Trophoblast cell (in vitro differentiated cells and primary cell): ENCODE results near the gene CNOT6.

Experiments used
- DNase-seq, 2 donors: peaks; one replicate each; pipeline ENCODE4 v3.0.0-alpha.2; 2016
- H2AFZ ChIP-seq: 2 replicates; pipeline ENCODE4 v1.6.1; 2013; ENCODE audit warnings: low read length, moderate library complexity, mild to moderate bottlenecking; ENCODE audit not compliant: insufficient read depth, poor library complexity
- H2AK5ac ChIP-seq: 2 replicates; pipeline ENCODE4 v1.6.1; 2013; ENCODE audit warnings: mild to moderate bottlenecking, low read length
- H2BK120ac ChIP-seq: 2 replicates; pipeline ENCODE4 v1.6.1; 2013; ENCODE audit warnings: low read length, mild to moderate bottlenecking, moderate library complexity; ENCODE audit not compliant: insufficient read depth, poor library complexity
- H2BK12ac ChIP-seq: 2 replicates; pipeline ENCODE4 v1.6.1; 2013; ENCODE audit warnings: mild to moderate bottlenecking, low read length, moderate library complexity
- H2BK5ac ChIP-seq: 2 replicates; pipeline ENCODE4 v1.6.1; 2013; ENCODE audit warnings: low read length, low read depth, moderate library complexity, mild to moderate bottlenecking; ENCODE audit not compliant: poor library complexity
- H3K14ac ChIP-seq: 2 replicates; pipeline ENCODE4 v1.6.1; 2013; ENCODE audit warnings: mild to moderate bottlenecking, low read length
- H3K18ac ChIP-seq: 2 replicates; pipeline ENCODE4 v1.6.1; 2013; ENCODE audit warnings: mild to moderate bottlenecking, low read length
- H3K23ac ChIP-seq: 2 replicates; pipeline ENCODE4 v1.6.1; 2013; ENCODE audit warnings: low read length
- H3K27ac ChIP-seq: 2 replicates; pipeline ENCODE4 v1.5.1; 2013; ENCODE audit warnings: low read depth, mild to moderate bottlenecking, inconsistent platforms, low read length, moderate library complexity
- H3K27me3 ChIP-seq: 2 replicates; pipeline ENCODE4 v1.6.1; 2013; ENCODE audit warnings: inconsistent platforms, mild to moderate bottlenecking, low read length, moderate library complexity; ENCODE audit not compliant: insufficient read depth
- H3K36me3 ChIP-seq, 2 experiments: 1 replicate in 1 of 2; 2 replicates in 1 of 2; pipeline ENCODE4 v1.6.1; 2013; ENCODE audit warnings: low read length in 2 of 2, mild to moderate bottlenecking in 2 of 2, moderate library complexity in 1 of 2; ENCODE audit not compliant: insufficient read depth in 2 of 2, control insufficient read depth in 1 of 2
- H3K4ac ChIP-seq: 2 replicates; pipeline ENCODE4 v1.6.1; 2013; ENCODE audit warnings: low read depth, mild to moderate bottlenecking, low read length, moderate library complexity
- H3K4me1 ChIP-seq, 2 experiments: 1 replicate in 1 of 2; 2 replicates in 1 of 2; pipeline ENCODE4 v1.6.1; 2013; ENCODE audit warnings: low read length in 2 of 2, mild to moderate bottlenecking in 2 of 2, moderate library complexity in 1 of 2; ENCODE audit not compliant: insufficient read depth in 2 of 2, control insufficient read depth in 1 of 2
- H3K4me2 ChIP-seq: 2 replicates; pipeline ENCODE4 v1.6.1; 2013; ENCODE audit warnings: inconsistent platforms, mild to moderate bottlenecking, low read length, moderate library complexity
- H3K4me3 ChIP-seq: 2 replicates; pipeline ENCODE4 v1.5.1; 2013; ENCODE audit warnings: mild to moderate bottlenecking, low read depth, low read length, inconsistent platforms
- H3K79me1 ChIP-seq: one replicate; pipeline ENCODE4 v1.6.1; 2013; ENCODE audit warnings: low read length
- H3K79me2 ChIP-seq: 2 replicates; pipeline ENCODE4 v1.6.1; 2013; ENCODE audit warnings: low read length, mild to moderate bottlenecking; ENCODE audit not compliant: control insufficient read depth, insufficient read depth, poor library complexity
- H3K9ac ChIP-seq: 2 replicates; pipeline ENCODE4 v1.6.1; 2013; ENCODE audit warnings: mild to moderate bottlenecking, low read length
- H3K9me3 ChIP-seq: 2 replicates; pipeline ENCODE4 v1.6.1; 2013; ENCODE audit warnings: low read depth, mild to moderate bottlenecking, control low read depth, inconsistent platforms, low read length; ENCODE audit not compliant: insufficient read depth
- H4K12ac ChIP-seq: 2 replicates; pipeline ENCODE4 v1.6.1; 2013; ENCODE audit warnings: low read depth, mild to moderate bottlenecking, low read length, moderate library complexity
- H4K8ac ChIP-seq: 2 replicates; pipeline ENCODE4 v1.6.1; 2013; ENCODE audit warnings: low read depth, mild to moderate bottlenecking, low read length, moderate library complexity
- H4K91ac ChIP-seq: one replicate; pipeline ENCODE4 v1.6.1; 2013; ENCODE audit warnings: low read depth, mild to moderate bottlenecking, low read length, moderate library complexity
- WGBS: extraction: QIAGEN DNeasy Blood & Tissue Kit; methylation state at CpG from one replicate; pipeline ENCODE4 v1.1.7; 2013; ENCODE audit warnings: missing lambda C conversion rate; ENCODE audit not compliant: insufficient read length, insufficient coverage; ENCODE audit errors: extremely low coverage; 5-methylcytosine and 5-hydroxymethylcytosine counted together

CNOT6 gene

DNA sequence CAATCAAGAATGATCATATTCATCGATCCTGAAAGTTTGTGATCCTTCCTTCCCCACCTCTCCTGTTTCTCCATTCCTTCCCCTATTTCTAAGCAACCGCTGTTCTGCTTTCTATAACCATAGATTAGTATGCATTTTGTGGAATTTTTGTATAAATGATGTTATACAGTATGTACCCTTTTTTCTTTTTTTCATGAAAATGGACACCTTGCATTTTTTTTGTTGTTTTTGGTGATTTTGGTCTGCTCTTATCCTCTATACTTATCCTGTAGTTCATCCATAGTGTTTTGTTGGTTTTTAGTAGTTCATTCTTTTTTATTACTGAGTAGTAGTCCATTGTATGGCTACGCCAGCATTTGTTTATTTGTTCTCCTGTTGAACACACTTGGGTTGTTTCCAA lies 51.1 kb downstream of the CNOT6 start:
- Histone ChIP-seq H3K4ac (no peak overlapping the region), H3K79me2 (no peaks in the 10 kb centered on the region), H3K4me3 (no peak overlapping the region), H3K27me3 (no peaks in the 10 kb centered on the region), H3K9ac (no peak overlapping the region), H3K23ac (no peak overlapping the region), H3K27ac (no peak overlapping the region), H2AK5ac (no peak overlapping the region), H3K79me1 (no peaks in the 10 kb centered on the region), H4K8ac (no peak overlapping the region), H2AFZ (no peak overlapping the region), H3K18ac (no peak overlapping the region), H3K4me2 (no peak overlapping the region), H3K36me3 (peaks cover 7 to 10% of the 10 kb centered on the region in 2 experiments), H3K9me3 (no peaks in the 10 kb centered on the region), H2BK12ac (no peak overlapping the region), H3K4me1 (no peaks in the 10 kb centered on the region), H4K12ac (no peak overlapping the region), H2BK120ac (no peak overlapping the region), H3K14ac (no peak overlapping the region), H2BK5ac (no peak overlapping the region), H4K91ac (no peak overlapping the region)
- no CpG with 5 or more reads among the region's 3 CpGs for WGBS
- no peak for DNase-seq

- Histone ChIP-seq H3K79me1 (no peaks in the 10 kb centered on the region), H2AFZ (no peak overlapping the region), H3K4ac (no peak overlapping the region), H3K9ac (no peak overlapping the region), H2BK12ac (no peak overlapping the region), H3K14ac (no peak overlapping the region), H4K12ac (no peak overlapping the region), H3K36me3 (peaks cover 12 to 13% of the 10 kb centered on the region in 2 experiments), H3K27ac (no peak overlapping the region), H3K27me3 (no peaks in the 10 kb centered on the region), H2BK5ac (no peak overlapping the region), H3K18ac (no peak overlapping the region), H3K4me1 (no peaks in the 10 kb centered on the region), H4K8ac (no peak overlapping the region), H2BK120ac (no peak overlapping the region), H3K79me2 (no peaks in the 10 kb centered on the region), H4K91ac (no peak overlapping the region), H2AK5ac (no peak overlapping the region), H3K4me2 (no peak overlapping the region), H3K23ac (no peak overlapping the region), H3K4me3 (no peak overlapping the region), H3K9me3 (no peaks in the 10 kb centered on the region)
- no peak for DNase-seq
- no CpG with 5 or more reads among the region's 3 CpGs for WGBS
These were observed 54.4 kb downstream of the CNOT6 start for GRCh38 chr5:180548563-180548962.

DNA sequence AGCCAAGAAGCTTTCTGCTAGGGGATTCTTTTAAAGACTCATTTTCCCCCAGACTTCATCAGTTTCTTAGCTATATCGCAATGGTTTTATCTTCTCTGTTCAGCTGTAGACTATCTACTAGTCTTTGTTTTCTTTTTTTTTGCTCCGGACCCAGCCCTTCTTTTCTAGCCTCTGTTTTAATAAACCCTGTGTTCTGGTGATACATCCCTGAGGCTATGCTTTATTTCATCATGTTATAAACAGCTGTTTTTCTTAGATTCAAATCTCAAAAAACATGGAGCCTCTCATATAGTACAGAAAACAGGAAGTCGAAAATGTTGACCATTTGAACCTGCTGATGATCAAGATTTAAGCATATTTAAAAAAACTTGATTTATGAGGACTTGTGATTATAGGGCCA lies 59.4 kb downstream of the CNOT6 start:
- Histone ChIP-seq H2BK120ac (no peak overlapping the region), H4K91ac (no peak overlapping the region), H4K12ac (no peak overlapping the region), H3K27me3 (no peaks in the 10 kb centered on the region), H3K9me3 (no peaks in the 10 kb centered on the region), H3K4me2 (no peak overlapping the region), H3K9ac (no peak overlapping the region), H3K79me1 (no peaks in the 10 kb centered on the region), H2BK5ac (no peak overlapping the region), H2AFZ (no peak overlapping the region), H3K4me1 (no peaks in the 10 kb centered on the region), H3K4me3 (no peak overlapping the region), H3K14ac (no peak overlapping the region), H3K36me3 (peaks cover 17 to 20% of the 10 kb centered on the region in 2 experiments), H2BK12ac (no peak overlapping the region), H2AK5ac (no peak overlapping the region), H3K23ac (no peak overlapping the region), H4K8ac (no peak overlapping the region), H3K18ac (no peak overlapping the region), H3K79me2 (peaks cover 5% of the 10 kb centered on the region), H3K4ac (no peak overlapping the region), H3K27ac (no peak overlapping the region)
- peak in 1 of 2 donors; percentile 64 for DNase-seq
- whole genome bisulfite sequencing = no CpG with 5 or more reads among the region's 3 CpGs

GRCh38 chr5:180555168-180555921 lies 61.2 kb downstream of the CNOT6 start:
- no peak overlapping the region for H2BK120ac ChIP-seq
- H3K4me3 ChIP-seq = no peak overlapping the region
- no peak overlapping the region for H3K18ac ChIP-seq
- H3K4me2 ChIP-seq = no peak overlapping the region
- H3K36me3 ChIP-seq = peaks cover 13 to 16% of the 10 kb centered on the region in 2 experiments
- H3K79me1 ChIP-seq = no peaks in the 10 kb centered on the region
- H3K79me2 ChIP-seq = peaks cover 5% of the 10 kb centered on the region
- no CpG with 5 or more reads among the region's 7 CpGs for WGBS
- no peak overlapping the region for H3K4ac ChIP-seq
- peak; percentile 40 to 80 for DNase-seq
- no peak overlapping the region for H2BK12ac ChIP-seq
- H3K27me3 ChIP-seq = no peaks in the 10 kb centered on the region
- no peak overlapping the region for H4K12ac ChIP-seq
- no peak overlapping the region for H3K14ac ChIP-seq
- peak overlapping the region; percentile 40 for H2BK5ac ChIP-seq
- H4K91ac ChIP-seq = no peak overlapping the region
- H3K4me1 ChIP-seq = no peaks in the 10 kb centered on the region
- H3K27ac ChIP-seq = no peak overlapping the region
- H3K9ac ChIP-seq = no peak overlapping the region
- no peak overlapping the region for H4K8ac ChIP-seq
- H2AK5ac ChIP-seq = no peak overlapping the region
- H3K23ac ChIP-seq = no peak overlapping the region
- no peak overlapping the region for H2AFZ ChIP-seq
- no peaks in the 10 kb centered on the region for H3K9me3 ChIP-seq
